Measurements from ENCODE around the gene RSBN1L.
"Not testable (repeated sequence)": the region's sequence is repeated elsewhere in the genome, so short reads cannot be mapped to it uniquely, and the experiment has no call there.

The RSBN1L gene

GRCh38 chr7:77778535-77778934 is 82.3 kb downstream of the RSBN1L start:
- no peak for DNase-seq

- DNase-seq, result no peak
Measured at GRCh38 chr7:77782383-77782782, 86.1 kb downstream of the RSBN1L start.

GRCh38 chr7:77783111-77783510 is 86.9 kb downstream of the RSBN1L start:
- no peak for DNase-seq

- no peak for DNase-seq
Measured at GRCh38 chr7:77783545-77783944, 87.3 kb downstream of the RSBN1L start.

- DNase-seq, result not testable (repeated sequence)
Measured at GRCh38 chr7:77784426-77784825, 88.2 kb downstream of the RSBN1L start.

- DNase-seq, result no peak
Measured at GRCh38 chr7:77786018-77786417, 89.8 kb downstream of the RSBN1L start.

GRCh38 chr7:77786741-77787140 is 90.5 kb downstream of the RSBN1L start:
- DNase-seq, result no peak

- no peak for DNase-seq
Measured at GRCh38 chr7:77788327-77788902, 92.2 kb downstream of the RSBN1L start.

GRCh38 chr7:77791336-77791735 is 95.1 kb downstream of the RSBN1L start:
- DNase-seq, result no peak

GRCh38 chr7:77791956-77792355 is 95.7 kb downstream of the RSBN1L start:
- no peak for DNase-seq

- DNase-seq, result no peak
Measured at GRCh38 chr7:77794000-77794399, 97.7 kb downstream of the RSBN1L start.

GRCh38 chr7:77796109-77796508 is 99.8 kb downstream of the RSBN1L start:
- no peak for DNase-seq

GRCh38 chr7:77796960-77797359 is 100.7 kb downstream of the RSBN1L start:
- DNase-seq, result no peak

- DNase-seq, result no peak
Measured at GRCh38 chr7:77797734-77798393, 101.6 kb downstream of the RSBN1L start.

- peak; percentile 91 for DNase-seq
Measured at GRCh38 chr7:77798394-77799077, 102.3 kb downstream of the RSBN1L start, which contains the start of the genes PHTF2 and TMEM60. Gene PHTF2, plus strand, starts transcription at chr7:77798773. Gene TMEM60, minus strand, starts transcription at chr7:77798434. Its CDS starts 4,061 bp downstream, at chr7:77794373.

- DNase-seq, result peak; percentile 26
Measured at GRCh38 chr7:77799078-77799964, 103.1 kb downstream of the RSBN1L start.

GRCh38 chr7:77800158-77800557 is 103.9 kb downstream of the RSBN1L start:
- no peak for DNase-seq

- no peak for DNase-seq
Measured at GRCh38 chr7:77800730-77801129, 104.5 kb downstream of the RSBN1L start.

GRCh38 chr7:77802557-77803405 is 106.5 kb downstream of the RSBN1L start:
- no peak for DNase-seq

- DNase-seq, result no peak
Measured at GRCh38 chr7:77806425-77806824, 110.2 kb downstream of the RSBN1L start.

- DNase-seq, result no peak
Measured at GRCh38 chr7:77808517-77808916, 112.3 kb downstream of the RSBN1L start.

All from stimulated activated CD4-positive, alpha-beta T cell treated with anti-CD3 and anti-CD28 coated beads, Interleukin-4, amount 100 ng/mL, for 1 hour (primary cell).